PC-3 (cell line): ENCODE results near the gene RBM20. TPM values are rescaled to one million over a fixed set of nuclear protein-coding genes. Genes with fewer than 3 reads are reported as not detected.

ENCODE experiments used
- ATAC-seq: fragments of 200-7000 bp; cut with Tn5 transposase; 2 replicates; pipeline ENCODE4 v1.9.1; 2020; ENCODE audit warnings: mild to moderate bottlenecking, moderate library complexity
- BruUV-seq: library from RNA; stranded (reverse); fragments of 400-500 nt; replicated peaks from 2 replicates; lab custom pipeline; 2021; lab: Mats Ljungman, UMichigan
- CTCF ChIA-PET: fragments of 300-600 bp; sonication (Branson Sonifier 250); formaldehyde crosslinking; loops from one replicate; lab custom pipeline; 2022; ENCODE audit warnings: antibody characterized with exemption; lab: Charles Lee
- POLR2A ChIA-PET: fragments of 300-600 bp; sonication (Branson Sonifier 250); formaldehyde crosslinking; loops from one replicate; lab custom pipeline; 2022; ENCODE audit warnings: antibody characterized with exemption; ENCODE audit not compliant: unreplicated experiment; lab: Charles Lee
- DNase-seq: peaks from one replicate; pipeline ENCODE4 v3.0.0-alpha.2; 2015
- H2AFZ ChIP-seq: fragments of 300-600 bp; sonication (generic); 2 replicates; pipeline ENCODE4 v1.6.0; 2016; ENCODE audit warnings: antibody characterized with exemption, low read length
- H3F3A ChIP-seq: fragments of 300-600 bp; sonication (generic); one replicate; pipeline ENCODE4 v1.6.0; 2017; ENCODE audit warnings: antibody characterized with exemption, low read length, control low read depth, mild to moderate bottlenecking; ENCODE audit not compliant: unreplicated experiment
- H3K27ac ChIP-seq: fragments of 300-600 bp; sonication (generic); 2 replicates; pipeline ENCODE4 v1.5.1; 2016; ENCODE audit warnings: mild to moderate bottlenecking, low read length
- H3K27me3 ChIP-seq: fragments of 300-600 bp; sonication (generic); 2 replicates; pipeline ENCODE4 v1.6.1; 2016; ENCODE audit warnings: low read length, mixed read lengths
- H3K36me3 ChIP-seq: fragments of 300-600 bp; sonication (generic); 2 replicates; pipeline ENCODE4 v1.6.1; 2016; ENCODE audit warnings: low read depth, mixed run types, low read length, mixed read lengths
- H3K4me1 ChIP-seq: fragments of 300-600 bp; sonication (generic); 2 replicates; pipeline ENCODE4 v1.5.1; 2016; ENCODE audit warnings: low read length; ENCODE audit not compliant: insufficient read depth
- H3K4me2 ChIP-seq: fragments of 300-600 bp; sonication (generic); 2 replicates; pipeline ENCODE4 v1.6.0; 2016; ENCODE audit warnings: low read length
- H3K4me3 ChIP-seq: fragments of 300-600 bp; sonication (generic); 2 replicates; pipeline ENCODE4 v1.5.1; 2016; ENCODE audit warnings: mild to moderate bottlenecking, low read length, mixed read lengths
- H3K79me2 ChIP-seq: fragments of 300-600 bp; sonication (generic); 2 replicates; pipeline ENCODE4 v1.6.1; 2017; ENCODE audit warnings: low read length, mixed read lengths
- H3K9ac ChIP-seq: fragments of 300-600 bp; sonication (generic); 2 replicates; pipeline ENCODE4 v1.6.0; 2016; ENCODE audit warnings: mild to moderate bottlenecking, low read length
- H3K9me2 ChIP-seq: fragments of 300-600 bp; sonication (generic); replicated peaks from 2 replicates; pipeline ENCODE4 v1.6.1; 2016; ENCODE audit warnings: mixed run types, low read length, mixed read lengths
- H3K9me3 ChIP-seq: fragments of 300-600 bp; sonication (generic); 2 replicates; pipeline ENCODE4 v1.6.1; 2016; ENCODE audit warnings: low read length, mixed read lengths
- H4K20me1 ChIP-seq: fragments of 300-600 bp; sonication (generic); 2 replicates; pipeline ENCODE4 v1.6.1; 2016; ENCODE audit warnings: low read length, mixed read lengths
- EZH2 ChIP-seq: fragments of 300-600 bp; sonication (generic); IDR thresholded peaks from one replicate; pipeline ENCODE4 v1.6.1; 2017; ENCODE audit warnings: antibody characterized with exemption, mild to moderate bottlenecking, low read length; ENCODE audit not compliant: unreplicated experiment
- EZH2phosphoT487 ChIP-seq: fragments of 300-600 bp; sonication (generic); IDR thresholded peaks from 2 replicates; pipeline ENCODE4 v1.6.1; 2018; ENCODE audit warnings: mild to moderate bottlenecking, antibody characterized with exemption, low read length, borderline replicate concordance
- intact Hi-C: fragments of 100-400 bp; cut with micrococcal nuclease; formaldehyde crosslinking; loops from 2 replicates; pipeline ENCODE4 v1.9.0; 2023
- total RNA-seq: library from RNA; depleted of rRNA; stranded (reverse); fragments of >200 nt; gene quantifications from 2 replicates; pipeline ENCODE4 v1.2.3, GENCODE V29; 2014
- TF ChIP-seq, protein P1 (sequence below): fragments of 300-600 bp; sonication (generic); conservative IDR thresholded peaks from 2 replicates; pipeline ENCODE4 v1.5.1; 2017; ENCODE audit warnings: antibody characterized with exemption, low read depth, mild to moderate bottlenecking, low read length

Gene RBM20
- total RNA-seq, 1 experiment from 2014 or later: 0.40 TPM

DNA sequence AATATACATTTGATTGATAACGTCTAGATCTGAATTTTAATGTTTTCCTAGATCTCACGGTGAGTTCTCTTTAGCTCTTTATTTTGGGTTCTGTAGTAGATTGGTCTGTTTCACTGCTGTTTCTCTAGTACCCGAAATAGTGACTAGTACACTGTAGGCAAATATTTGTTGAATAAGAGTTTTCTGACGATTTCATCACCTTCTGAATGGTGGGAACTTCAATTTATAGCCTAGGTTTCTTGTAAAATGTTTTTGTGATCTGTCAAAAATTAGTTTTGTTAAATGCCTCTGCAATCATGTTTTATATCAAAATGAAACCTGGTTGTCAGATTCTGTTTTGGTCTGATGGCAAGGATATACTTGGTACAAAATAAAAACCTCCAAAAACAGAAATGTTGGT is 237.8 kb downstream of the RBM20 start:
- Histone ChIP-seq H3K27ac (no peak overlapping the region), H3K9me2 (no peaks in the 10 kb centered on the region), H4K20me1 (no peaks in the 10 kb centered on the region), H3K4me3 (no peak overlapping the region), H2AFZ (no peak overlapping the region), H3F3A (no peaks in the 10 kb centered on the region), H3K9ac (no peak overlapping the region), H3K9me3 (no peaks in the 10 kb centered on the region), H3K4me2 (no peak overlapping the region), H3K4me1 (peaks cover 34% of the 10 kb centered on the region), H3K27me3 (no peaks in the 10 kb centered on the region), H3K79me2 (no peaks in the 10 kb centered on the region), H3K36me3 (no peaks in the 10 kb centered on the region; the same call in 1 of the 2 replicates)
- POLR2A ChIA-PET: no interaction called here
- no peak for DNase-seq
- BruUV-seq: no TSS peak
- TF ChIP-seq, protein P1, sequence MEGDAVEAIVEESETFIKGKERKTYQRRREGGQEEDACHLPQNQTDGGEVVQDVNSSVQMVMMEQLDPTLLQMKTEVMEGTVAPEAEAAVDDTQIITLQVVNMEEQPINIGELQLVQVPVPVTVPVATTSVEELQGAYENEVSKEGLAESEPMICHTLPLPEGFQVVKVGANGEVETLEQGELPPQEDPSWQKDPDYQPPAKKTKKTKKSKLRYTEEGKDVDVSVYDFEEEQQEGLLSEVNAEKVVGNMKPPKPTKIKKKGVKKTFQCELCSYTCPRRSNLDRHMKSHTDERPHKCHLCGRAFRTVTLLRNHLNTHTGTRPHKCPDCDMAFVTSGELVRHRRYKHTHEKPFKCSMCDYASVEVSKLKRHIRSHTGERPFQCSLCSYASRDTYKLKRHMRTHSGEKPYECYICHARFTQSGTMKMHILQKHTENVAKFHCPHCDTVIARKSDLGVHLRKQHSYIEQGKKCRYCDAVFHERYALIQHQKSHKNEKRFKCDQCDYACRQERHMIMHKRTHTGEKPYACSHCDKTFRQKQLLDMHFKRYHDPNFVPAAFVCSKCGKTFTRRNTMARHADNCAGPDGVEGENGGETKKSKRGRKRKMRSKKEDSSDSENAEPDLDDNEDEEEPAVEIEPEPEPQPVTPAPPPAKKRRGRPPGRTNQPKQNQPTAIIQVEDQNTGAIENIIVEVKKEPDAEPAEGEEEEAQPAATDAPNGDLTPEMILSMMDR: no peak
- TF ChIP-seq EZH2phosphoT487 (no peak), EZH2 (no peak)
- intact Hi-C loops: loop anchor here (5.0 kb wide), 1 partner anchor 35 kb away; the partner anchor contains the start of genes BBIP1 and SHOC2
- no peak for ATAC-seq
- CTCF ChIA-PET: no interaction called here

DNA sequence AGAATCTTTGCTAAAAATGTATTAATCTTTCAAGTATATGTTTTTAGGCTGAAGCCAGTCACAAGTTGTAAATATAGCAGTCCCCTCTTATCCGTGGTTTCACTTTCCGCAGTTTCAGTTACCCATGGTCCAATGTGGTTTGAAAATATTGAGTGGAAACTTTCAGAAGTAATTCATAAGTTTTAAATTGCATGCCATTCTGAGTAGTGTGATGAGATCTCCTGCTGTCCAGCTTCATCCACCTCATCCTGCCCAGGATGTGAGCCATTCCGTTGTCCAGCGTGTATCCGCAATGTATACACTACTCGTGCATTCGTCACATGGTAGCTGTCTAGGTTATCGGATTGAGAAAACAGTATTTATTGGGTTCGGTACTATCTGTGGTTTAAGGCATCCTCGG is 239.8 kb downstream of the RBM20 start:
- intact Hi-C loops: loop anchor here (5.0 kb wide), 1 partner anchor 33 kb away; the partner anchor contains the start of genes BBIP1 and SHOC2
- Histone ChIP-seq H3F3A (no peaks in the 10 kb centered on the region), H3K9ac (peak overlapping the region; percentile 67), H3K4me2 (peak overlapping the region; percentile 88), H3K79me2 (no peaks in the 10 kb centered on the region), H3K9me3 (no peaks in the 10 kb centered on the region), H3K36me3 (no peaks in the 10 kb centered on the region; the same call in 1 of the 2 replicates), H3K9me2 (no peaks in the 10 kb centered on the region), H4K20me1 (no peaks in the 10 kb centered on the region), H2AFZ (peak overlapping the region; percentile 33; the same call in 1 of the 2 replicates), H3K27me3 (no peaks in the 10 kb centered on the region), H3K4me1 (peaks cover 38% of the 10 kb centered on the region), H3K27ac (peak overlapping the region; percentile 80), H3K4me3 (peak overlapping the region; percentile 62)
- CTCF ChIA-PET: interaction anchor here (0.9 kb wide), 1 partner anchor 137 kb away, joined by 3 read pairs; no protein-coding TSS in a partner anchor
- ATAC-seq (peak; percentile 84), DNase-seq (peak; percentile 67)
- POLR2A ChIA-PET: no interaction called here
- TF ChIP-seq, protein P1: no peak
- no peak for TF ChIP-seq EZH2phosphoT487
- TF ChIP-seq EZH2: no peak
- no TSS peak for BruUV-seq
